CD4-positive, CD25-positive, alpha-beta regulatory T cell (primary cell): Measurements from ENCODE around the gene RHBDL3. TPM values are rescaled to one million over a fixed set of nuclear protein-coding genes. Genes with fewer than 3 reads are reported as not detected.

Experiments used
- ATAC-seq, 2 donors: fragments of 150-1000 bp; cut with Tn5 transposase; one replicate each; pipeline ENCODE4 v1.10.0; 2021; ENCODE audit warnings: low read depth in 2 of 2, moderate number of reproducible peaks in 2 of 2, moderate library complexity in 1 of 2
- DNase-seq, 3 donors: peaks; one replicate each; pipeline versions ENCODE4 v3.0.0 to v3.0.0-alpha.2; 2012 to 2022; ENCODE audit warnings: mixed read lengths in 1 of 3
- H3K27ac ChIP-seq: one replicate; pipeline ENCODE4 v1.7.0; 2013; ENCODE audit warnings: mild to moderate bottlenecking, low read length; ENCODE audit not compliant: insufficient read depth, poor library complexity, severe bottlenecking
- H3K27me3 ChIP-seq: one replicate; pipeline ENCODE4 v1.7.0; 2013; ENCODE audit warnings: low read length; ENCODE audit not compliant: control insufficient read depth, insufficient read depth
- H3K36me3 ChIP-seq: one replicate; pipeline ENCODE4 v1.7.0; 2013; ENCODE audit warnings: mild to moderate bottlenecking, low read length, moderate library complexity; ENCODE audit not compliant: control insufficient read depth, insufficient read depth
- H3K4me1 ChIP-seq: 2 replicates; pipeline ENCODE4 v1.7.0; 2013; ENCODE audit warnings: mild to moderate bottlenecking, low read length; ENCODE audit not compliant: insufficient read depth, control insufficient read depth, poor library complexity, severe bottlenecking
- H3K4me3 ChIP-seq: one replicate; pipeline ENCODE4 v1.7.0; 2013; ENCODE audit warnings: low read depth, mild to moderate bottlenecking, low read length, moderate library complexity
- H3K9me3 ChIP-seq, 2 experiments: 1 replicate in 1 of 2; 2 replicates in 1 of 2; pipeline ENCODE4 v1.7.0; 2013; ENCODE audit warnings: low read length in 2 of 2, mild to moderate bottlenecking in 1 of 2, moderate library complexity in 1 of 2; ENCODE audit not compliant: control insufficient read depth in 2 of 2
- H3K27ac Mint-ChIP-seq, 3 donors: one replicate each; pipeline ENCODE4 v1.8.0; 2020 to 2022; ENCODE audit warnings: mild to moderate bottlenecking in 3 of 3, mixed read lengths in 3 of 3, moderate library complexity in 2 of 3
- H3K27me3 Mint-ChIP-seq: one replicate; pipeline ENCODE4 v1.8.0; 2022; ENCODE audit warnings: mild to moderate bottlenecking, mixed read lengths
- H3K36me3 Mint-ChIP-seq: one replicate; pipeline ENCODE4 v1.8.0; 2020; ENCODE audit warnings: mixed read lengths
- H3K4me1 Mint-ChIP-seq, 4 donors: one replicate each; pipeline ENCODE4 v1.8.0; 2020 to 2022; ENCODE audit warnings: mixed read lengths in 4 of 4, mild to moderate bottlenecking in 1 of 4
- H3K4me3 Mint-ChIP-seq, 4 donors: one replicate each; pipeline ENCODE4 v1.8.0; 2020 to 2022; ENCODE audit warnings: mild to moderate bottlenecking in 4 of 4, mixed read lengths in 4 of 4, moderate library complexity in 3 of 4
- H3K9me3 Mint-ChIP-seq, 7 donors: one replicate each; pipeline ENCODE4 v1.8.0; 2020 to 2022; ENCODE audit warnings: mixed read lengths in 7 of 7, mild to moderate bottlenecking in 3 of 7, moderate library complexity in 2 of 7
- polyA plus RNA-seq, 4 donors: library from polyadenylated mRNA; unstranded; fragments of 300-500 nt; fragmentation: Illumina TruSeq; gene quantifications; one replicate each; pipeline ENCODE4 v1.2.3, GENCODE V29; 2021
- total RNA-seq: library from RNA; stranded (reverse); gene quantifications from one replicate; pipeline ENCODE4 v1.2.3, GENCODE V29; 2022

RHBDL3 gene
- total and polyA plus RNA-seq, 5 donors from 2014 or later = not detected

- DNase-seq = no peak
- peak overlapping the region; percentile 67 for H3K4me3 ChIP-seq
- H3K27ac ChIP-seq = peak overlapping the region; percentile 15
- Mint-ChIP-seq H3K9me3 (no peaks in the 10 kb centered on the region), H3K27me3 (no peaks in the 10 kb centered on the region), H3K4me1 (peaks cover 29 to 73% (median 47%) of the 10 kb centered on the region in 4 donors), H3K4me3 (peak overlapping the region; percentile 24 to 80 (median 72)), H3K27ac (no peak overlapping the region), H3K36me3 (peaks cover 37% of the 10 kb centered on the region)
- H3K9me3 ChIP-seq = no peaks in the 10 kb centered on the region
- no peak for ATAC-seq
- peaks cover 82% of the 10 kb centered on the region for H3K36me3 ChIP-seq
- H3K4me1 ChIP-seq = peaks cover 57% of the 10 kb centered on the region
- no peaks in the 10 kb centered on the region for H3K27me3 ChIP-seq
Measured at GRCh38 chr17:32356378-32356743, 90.7 kb downstream of the RHBDL3 start.

GRCh38 chr17:32356750-32357149, 91.1 kb downstream of the RHBDL3 start:
- Mint-ChIP-seq H3K4me3 (peak overlapping the region in 3 of 4 donors; percentile 24 to 80 (median 42)), H3K27me3 (no peaks in the 10 kb centered on the region), H3K27ac (no peak overlapping the region), H3K4me1 (peaks cover 30 to 71% (median 46%) of the 10 kb centered on the region in 4 donors), H3K9me3 (no peaks in the 10 kb centered on the region), H3K36me3 (peaks cover 35% of the 10 kb centered on the region)
- no peaks in the 10 kb centered on the region for H3K27me3 ChIP-seq
- no peak for DNase-seq
- H3K27ac ChIP-seq = peak overlapping the region; percentile 15
- no peak for ATAC-seq
- peak overlapping the region; percentile 67 for H3K4me3 ChIP-seq
- peaks cover 83% of the 10 kb centered on the region for H3K36me3 ChIP-seq
- no peaks in the 10 kb centered on the region for H3K9me3 ChIP-seq
- H3K4me1 ChIP-seq = peaks cover 54% of the 10 kb centered on the region

- H3K27me3 ChIP-seq = no peaks in the 10 kb centered on the region
- H3K4me3 Mint-ChIP-seq = no peak overlapping the region
- H3K36me3 ChIP-seq = peaks cover 89% of the 10 kb centered on the region
- no peaks in the 10 kb centered on the region for H3K27me3 Mint-ChIP-seq
- H3K9me3 Mint-ChIP-seq = no peaks in the 10 kb centered on the region
- no peak overlapping the region for H3K4me3 ChIP-seq
- peaks cover 30 to 70% (median 46%) of the 10 kb centered on the region in 4 donors for H3K4me1 Mint-ChIP-seq
- H3K27ac Mint-ChIP-seq = no peak overlapping the region
- H3K36me3 Mint-ChIP-seq = peaks cover 37% of the 10 kb centered on the region
- no peak overlapping the region for H3K27ac ChIP-seq
- peaks cover 46% of the 10 kb centered on the region for H3K4me1 ChIP-seq
- no peaks in the 10 kb centered on the region for H3K9me3 ChIP-seq
- DNase-seq (no peak), ATAC-seq (no peak)
Measured at GRCh38 chr17:32357615-32358014, 92.0 kb downstream of the RHBDL3 start.

DNA sequence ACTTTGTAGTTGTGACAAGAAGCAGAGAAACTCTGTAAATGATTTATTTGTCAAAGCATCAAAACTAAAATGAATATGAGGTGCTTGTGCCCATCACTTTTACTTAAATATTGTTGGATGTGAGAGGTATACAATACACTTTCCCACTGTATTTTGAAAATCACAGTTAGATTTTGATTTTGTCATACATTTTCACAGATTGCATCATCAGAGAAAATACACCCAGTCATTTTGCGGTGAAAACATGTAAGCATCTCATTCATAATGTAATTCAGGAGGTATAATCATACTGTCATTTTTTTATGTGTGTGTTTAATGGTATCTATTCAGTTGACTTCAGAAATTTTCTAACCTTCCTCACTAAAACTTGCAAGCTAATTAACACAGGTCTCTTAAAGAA, 95.6 kb downstream of the RHBDL3 start:
- DNase-seq (no peak), ATAC-seq (no peak)
- Histone ChIP-seq H3K36me3 (peaks cover 95% of the 10 kb centered on the region), H3K9me3 (no peaks in the 10 kb centered on the region), H3K27me3 (no peaks in the 10 kb centered on the region), H3K27ac (no peak overlapping the region), H3K4me1 (peaks cover 11% of the 10 kb centered on the region), H3K4me3 (no peak overlapping the region)
- Mint-ChIP-seq H3K4me1 (peaks cover 18 to 54% (median 31%) of the 10 kb centered on the region in 4 donors), H3K4me3 (no peak overlapping the region), H3K27ac (no peak overlapping the region), H3K36me3 (peaks cover 39% of the 10 kb centered on the region), H3K9me3 (no peaks in the 10 kb centered on the region), H3K27me3 (no peaks in the 10 kb centered on the region)

DNA sequence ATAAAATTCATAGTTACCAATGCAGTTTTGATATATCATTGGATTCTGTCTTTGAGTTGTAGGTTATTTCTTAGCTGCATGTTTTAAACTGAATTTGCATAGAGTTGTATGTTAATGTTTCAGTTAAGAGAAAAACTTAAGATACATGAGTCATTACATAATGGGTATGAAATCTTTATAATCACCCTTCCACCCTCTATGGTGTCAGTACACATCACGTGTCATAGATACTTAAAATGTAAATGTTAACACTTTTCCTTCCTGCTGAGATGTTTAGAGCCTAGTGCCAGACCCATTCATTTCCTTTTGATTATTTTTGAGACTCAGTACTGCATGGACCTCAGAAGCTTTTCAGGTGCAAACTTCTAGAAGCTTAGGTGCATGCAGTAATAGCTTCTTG, 104.8 kb downstream of the RHBDL3 start:
- Histone ChIP-seq H3K9me3 (no peaks in the 10 kb centered on the region), H3K27ac (no peak overlapping the region), H3K36me3 (peaks cover 92% of the 10 kb centered on the region), H3K4me3 (no peak overlapping the region), H3K27me3 (no peaks in the 10 kb centered on the region), H3K4me1 (no peaks in the 10 kb centered on the region)
- H3K27ac Mint-ChIP-seq = no peak overlapping the region
- DNase-seq (peak in 1 of 3 donors; percentile 25), ATAC-seq (no peak)
- H3K27me3 Mint-ChIP-seq = no peaks in the 10 kb centered on the region
- H3K4me1 Mint-ChIP-seq = peaks cover 25 to 38% (median 26%) of the 10 kb centered on the region in 4 donors
- no peak overlapping the region for H3K4me3 Mint-ChIP-seq
- no peaks in the 10 kb centered on the region for H3K9me3 Mint-ChIP-seq
- peaks cover 28% of the 10 kb centered on the region for H3K36me3 Mint-ChIP-seq

Other genes starting within 250 kb of the RHBDL3 start
- gene RHOT1, start 123.3 kb upstream of the RHBDL3 start, total RNA-seq = 22.9 TPM
- gene RHOT1, start 123.3 kb upstream of the RHBDL3 start, polyA plus RNA-seq = 10 to 100 TPM; 22.2 to 28.7 (median 27.6) TPM
- 11.8 TPM for gene C17orf75, start 76.3 kb downstream of the RHBDL3 start, total RNA-seq
- gene C17orf75, start 76.3 kb downstream of the RHBDL3 start, polyA plus RNA-seq = 10 to 100 TPM in 1 of 4 donors, 1 to 10 TPM in 3; 6.3 to 11.1 (median 9.4) TPM
- gene ZNF207, start 84.3 kb downstream of the RHBDL3 start, total RNA-seq = 316 TPM
- 100 to 1,000 TPM; 149 to 187 (median 180) TPM for gene ZNF207, start 84.3 kb downstream of the RHBDL3 start, polyA plus RNA-seq
- 92.4 TPM for gene PSMD11, start 178.7 kb downstream of the RHBDL3 start, total RNA-seq
- gene PSMD11, start 178.7 kb downstream of the RHBDL3 start, polyA plus RNA-seq = 100 to 1,000 TPM; 125 to 156 (median 142) TPM
- 6.3 TPM for gene CDK5R1, start 221.2 kb downstream of the RHBDL3 start, total RNA-seq
- 1 to 10 TPM; 3.5 to 8.9 (median 5.0) TPM for gene CDK5R1, start 221.2 kb downstream of the RHBDL3 start, polyA plus RNA-seq